Measurements from ENCODE around the gene AQP3. TPM values are rescaled to one million over a fixed set of nuclear protein-coding genes. Genes with fewer than 3 reads are reported as not detected.
"Not testable (repeated sequence)": the region's sequence is repeated elsewhere in the genome, so short reads cannot be mapped to it uniquely, and the experiment has no call there.

The AQP3 gene
- total RNA-seq, 2 donors from 2014 or later = 3.8 to 36.8 TPM

DNA sequence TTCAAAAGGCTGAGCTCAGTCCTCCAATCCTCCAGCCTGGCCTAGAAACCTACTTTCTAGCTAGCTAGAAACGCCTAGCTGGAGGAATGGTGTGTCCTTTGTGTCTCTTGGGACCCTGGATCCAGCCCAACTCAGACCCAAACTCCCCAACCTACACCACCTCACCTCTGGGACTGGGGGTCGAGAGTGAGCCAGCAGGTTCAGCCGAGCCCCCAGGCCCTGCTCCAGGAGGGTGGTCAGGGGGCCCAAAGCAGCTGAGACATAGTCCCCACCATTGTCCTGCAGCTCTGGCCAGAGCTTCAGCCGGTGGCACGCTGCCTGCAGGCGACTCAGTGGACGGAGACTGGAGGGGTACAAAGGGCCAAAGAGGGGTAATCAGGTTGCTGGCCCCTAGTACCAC lies 20.1 kb upstream of the AQP3 start:
- DNase-seq (ENCODE audit: low spot score in 2 of 2) (peak in 1 of 2 donors; percentile 52), ATAC-seq (no peak)
- H3K27ac Mint-ChIP-seq = no peak overlapping the region
- no peaks in the 10 kb centered on the region for H3K9me3 Mint-ChIP-seq
- H3K36me3 Mint-ChIP-seq = peaks cover 6 to 11% of the 10 kb centered on the region in 2 donors

DNA sequence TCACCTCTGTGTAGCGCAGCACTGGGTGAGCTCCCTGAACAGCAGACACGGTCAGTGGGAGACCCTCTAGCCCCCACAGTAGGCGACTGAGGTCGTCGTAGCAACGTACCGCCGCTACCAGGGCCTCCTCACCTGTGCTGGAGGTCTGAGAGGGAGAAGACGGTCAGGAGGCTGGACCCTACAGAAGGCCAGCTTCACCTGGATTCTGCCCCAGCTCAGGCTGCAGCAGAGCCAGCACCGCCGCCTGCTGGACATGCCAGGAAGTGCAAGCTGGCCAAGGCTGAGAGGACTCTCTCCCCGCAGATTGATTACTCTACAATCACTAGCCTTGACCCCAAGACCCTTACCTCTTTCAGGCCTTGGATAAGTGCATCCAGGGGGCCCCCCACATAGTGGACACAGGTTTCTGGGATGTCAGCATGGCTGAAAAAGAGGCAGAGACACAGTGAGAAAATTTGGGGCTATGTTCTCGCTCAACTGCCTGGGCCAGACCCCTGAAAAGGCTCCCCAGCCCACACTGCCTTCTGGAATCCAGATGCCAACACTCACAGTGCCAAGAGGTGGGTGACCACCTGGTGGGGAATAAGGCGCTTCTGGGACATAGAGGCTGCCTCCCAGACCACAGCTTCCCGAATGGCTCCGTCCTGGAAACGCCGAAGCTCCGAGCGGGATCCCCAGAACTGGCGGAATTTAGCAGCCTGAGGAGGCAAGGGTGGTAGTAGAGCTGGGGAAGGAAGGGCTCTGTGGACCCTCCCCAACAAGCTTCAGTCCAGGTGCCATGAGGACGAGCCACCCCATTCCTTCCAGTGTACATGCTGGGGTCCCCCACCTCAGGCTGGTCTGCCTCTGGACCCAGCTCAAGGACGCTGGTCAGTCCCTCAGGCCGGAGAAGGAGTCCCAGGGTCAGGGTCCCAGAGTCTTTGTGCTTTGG lies 19.4 kb upstream of the AQP3 start:
- Mint-ChIP-seq H3K9me3 (no peaks in the 10 kb centered on the region), H3K27ac (peak overlapping the region; percentile 44 to 60), H3K36me3 (peaks cover 8 to 9% of the 10 kb centered on the region in 2 donors)
- DNase-seq (ENCODE audit: low spot score in 2 of 2) (peak; percentile 69 to 91), ATAC-seq (peak; percentile 80 to 83)

DNA sequence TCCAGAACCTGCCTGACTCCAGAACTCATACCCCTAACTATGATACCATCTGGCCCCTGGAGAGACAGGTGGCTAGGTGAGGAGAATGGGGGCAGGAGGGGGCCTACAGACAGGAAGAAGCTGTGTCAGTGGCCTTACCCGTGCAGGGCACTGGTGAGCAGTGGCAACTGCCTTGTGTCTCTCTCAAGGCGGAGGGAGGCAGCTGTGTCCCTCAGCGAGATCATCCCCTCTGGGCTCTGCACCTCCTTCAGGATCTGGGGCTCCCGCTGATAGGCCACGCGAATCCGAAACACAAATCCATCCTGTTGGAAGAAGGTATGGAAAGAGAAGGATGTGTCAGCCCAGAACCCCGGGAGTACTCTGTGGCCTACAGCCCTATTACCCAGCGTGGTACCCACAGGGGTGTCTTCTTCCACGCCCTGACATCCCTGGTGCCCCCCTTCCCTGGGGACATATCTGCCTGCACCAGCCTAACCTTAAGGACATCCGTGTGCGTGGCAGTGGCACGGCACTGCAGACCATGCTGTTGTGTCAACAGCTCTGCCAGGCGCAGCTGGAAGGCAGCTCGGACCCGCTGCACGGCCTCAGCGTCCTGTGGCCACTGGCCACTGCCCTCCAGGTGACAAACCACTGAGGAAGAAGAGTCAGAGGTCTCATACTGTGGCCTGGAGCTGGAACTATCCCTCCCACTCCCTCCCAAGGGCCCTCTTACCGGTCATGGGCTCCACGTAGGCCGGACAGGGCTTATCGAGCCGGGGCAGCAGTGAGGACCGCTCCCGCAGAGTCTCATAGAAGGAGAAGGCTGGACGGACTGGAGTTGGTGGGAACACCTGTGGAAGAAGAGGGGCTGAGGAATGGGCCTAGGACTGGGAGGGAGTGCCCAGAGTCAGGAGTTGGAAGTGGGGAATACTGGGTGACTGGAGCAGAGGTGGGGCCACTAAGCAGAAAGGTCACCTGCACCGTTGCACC lies 18.5 kb upstream of the AQP3 start:
- Mint-ChIP-seq H3K36me3 (peaks cover 0 to 9% of the 10 kb centered on the region in 2 donors), H3K27ac (peak overlapping the region; percentile 44 to 60), H3K9me3 (no peaks in the 10 kb centered on the region)
- DNase-seq (ENCODE audit: low spot score in 2 of 2) (peak in 1 of 2 donors; percentile 26), ATAC-seq (no peak)

DNA sequence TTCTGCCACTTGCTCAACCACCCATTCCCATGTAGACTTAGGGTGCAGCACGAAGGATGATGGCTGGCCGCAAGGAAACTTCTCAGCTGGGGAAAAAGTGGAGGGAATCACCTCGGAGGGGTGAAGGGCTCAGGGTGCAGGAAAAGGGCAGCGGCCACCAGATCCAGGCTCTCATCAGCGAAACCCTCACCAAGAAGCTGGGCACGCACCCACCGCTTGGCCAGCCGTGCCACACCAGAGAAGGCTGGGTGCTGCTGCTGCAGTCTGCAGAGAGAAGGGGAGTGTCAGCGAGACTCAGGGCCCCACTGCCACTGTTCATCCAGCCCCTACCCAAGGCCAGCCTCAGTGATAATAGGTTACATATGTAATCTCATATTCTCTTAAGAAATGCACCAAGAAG lies 17.7 kb upstream of the AQP3 start:
- DNase-seq (ENCODE audit: low spot score in 2 of 2) (no peak), ATAC-seq (no peak)
- peaks cover 0 to 9% of the 10 kb centered on the region in 2 donors for H3K36me3 Mint-ChIP-seq
- H3K9me3 Mint-ChIP-seq = no peaks in the 10 kb centered on the region
- H3K27ac Mint-ChIP-seq = peak overlapping the region; percentile 9 to 60

DNA sequence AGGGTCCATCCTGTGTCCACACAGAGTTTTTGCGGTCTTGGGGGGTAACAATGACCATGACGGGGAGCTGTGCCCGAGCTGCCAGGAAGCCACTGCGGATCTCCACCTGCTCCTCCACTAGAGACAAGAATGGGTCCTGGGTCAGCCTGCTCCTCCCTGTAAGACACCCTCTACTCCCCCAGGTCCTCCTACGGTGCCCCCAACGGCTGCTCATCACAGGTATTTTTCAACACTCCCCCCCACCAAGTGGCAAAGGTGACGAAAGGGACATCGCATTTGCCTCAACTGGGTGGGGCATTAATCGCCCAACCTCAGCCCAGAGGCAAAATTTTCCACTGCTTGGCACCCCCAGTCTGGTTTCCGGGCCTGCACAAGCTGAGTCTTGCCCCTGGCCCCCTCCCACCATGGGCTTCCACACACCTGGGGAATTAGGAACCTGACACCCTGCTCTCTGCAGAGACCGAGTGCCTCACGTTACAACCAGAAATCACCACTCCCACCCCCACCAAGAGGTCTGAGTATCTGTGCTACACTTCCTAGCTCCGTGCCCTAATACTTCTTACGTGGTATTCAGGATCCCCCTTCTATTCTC lies 16.7 kb upstream of the AQP3 start:
- no peak for DNase-seq (ENCODE audit: low spot score in 2 of 2)
- Mint-ChIP-seq H3K9me3 (no peaks in the 10 kb centered on the region), H3K36me3 (peaks cover 0 to 9% of the 10 kb centered on the region in 2 donors), H3K27ac (peak overlapping the region; percentile 44 to 60)
- ATAC-seq = no peak

DNA sequence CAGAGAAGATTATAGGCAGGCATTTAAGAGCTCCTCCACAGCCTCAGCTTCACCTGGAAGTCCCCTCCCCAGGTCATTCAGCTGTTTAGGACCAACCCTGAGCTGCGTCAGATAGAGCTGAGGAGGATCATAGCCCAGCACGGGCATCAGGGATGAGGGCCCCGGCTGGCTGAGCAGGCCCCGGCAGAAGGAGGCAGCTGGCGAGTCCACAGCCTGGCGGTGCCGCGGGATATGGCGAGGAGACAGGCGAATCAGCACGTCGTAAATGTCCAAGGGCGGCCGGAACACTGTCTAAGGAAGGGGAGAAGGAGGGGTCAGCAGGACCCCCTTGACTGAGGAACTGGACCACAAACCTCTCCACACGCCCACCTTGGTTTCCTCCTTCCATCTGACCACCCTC lies 15.8 kb upstream of the AQP3 start:
- Mint-ChIP-seq H3K9me3 (no peaks in the 10 kb centered on the region), H3K36me3 (peaks cover 0 to 9% of the 10 kb centered on the region in 2 donors), H3K27ac (peak overlapping the region; percentile 42 to 77)
- ATAC-seq (no peak), DNase-seq (ENCODE audit: low spot score in 2 of 2) (no peak)

DNA sequence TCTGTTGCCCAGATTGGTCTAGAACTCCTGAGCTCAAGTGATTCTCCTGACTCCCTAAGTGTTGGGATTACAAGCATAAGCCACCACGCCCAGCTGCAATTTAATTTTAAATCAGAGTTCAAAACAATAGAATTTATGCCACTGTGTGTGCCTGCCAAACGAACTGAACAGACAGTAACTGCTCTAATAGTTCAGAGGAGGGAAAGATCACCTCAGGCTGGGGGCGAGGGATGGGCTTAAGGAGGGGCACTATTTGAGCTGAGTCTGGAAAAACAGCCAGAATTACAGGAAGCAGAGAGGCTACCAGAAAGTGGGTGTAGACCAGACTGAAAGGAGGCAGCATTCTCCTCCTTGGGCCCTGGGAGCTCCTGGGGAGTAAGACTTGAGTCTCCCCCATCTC lies 14.1 kb upstream of the AQP3 start:
- H3K9me3 Mint-ChIP-seq = no peaks in the 10 kb centered on the region
- peaks cover 0 to 9% of the 10 kb centered on the region in 2 donors for H3K36me3 Mint-ChIP-seq
- ATAC-seq (no peak), DNase-seq (ENCODE audit: low spot score in 2 of 2) (no peak)
- peak overlapping the region; percentile 31 to 42 for H3K27ac Mint-ChIP-seq

DNA sequence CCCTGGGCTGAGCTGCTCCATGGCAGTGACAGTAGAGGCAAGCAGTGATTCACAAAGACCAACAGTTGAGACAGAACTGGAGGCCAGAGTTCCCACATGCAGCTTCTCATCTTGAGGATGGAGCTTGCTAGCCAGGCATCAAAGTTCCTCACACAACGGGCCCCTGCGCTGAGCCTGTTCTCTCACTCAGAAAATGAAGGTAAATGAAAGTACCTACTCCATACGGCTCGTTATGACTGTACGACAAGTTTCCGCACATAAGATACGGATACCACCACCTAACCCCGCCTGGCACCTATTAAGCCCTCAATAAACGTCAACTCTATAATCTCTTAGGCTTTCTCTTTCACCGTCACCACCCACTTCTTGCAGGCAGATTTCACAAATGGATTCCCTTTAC lies 13.5 kb upstream of the AQP3 start:
- Mint-ChIP-seq H3K27ac (peak overlapping the region; percentile 31 to 42), H3K36me3 (peaks cover 0 to 9% of the 10 kb centered on the region in 2 donors)
- no peak for ATAC-seq

DNA sequence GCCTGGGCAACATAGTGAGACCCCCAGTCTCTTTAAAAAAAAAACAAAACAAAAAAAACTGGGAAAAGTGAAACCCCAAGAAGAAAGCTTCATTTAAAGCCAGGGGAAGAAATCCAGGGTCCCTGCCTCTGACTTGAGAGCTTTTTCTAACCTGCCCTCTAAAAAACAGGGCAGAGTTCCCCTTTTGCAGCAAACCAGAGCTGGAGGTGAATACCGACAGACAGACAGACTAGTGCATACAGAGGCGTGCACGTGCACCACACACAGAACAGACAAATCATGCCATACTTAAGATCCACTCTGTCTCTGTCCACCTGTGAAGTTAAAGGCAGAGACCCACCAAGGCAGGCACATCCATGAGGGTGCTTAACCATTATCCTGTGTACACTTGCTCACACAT lies 11.7 kb upstream of the AQP3 start:
- Mint-ChIP-seq H3K9me3 (no peaks in the 10 kb centered on the region), H3K27ac (peak overlapping the region; percentile 85 to 98), H3K36me3 (peaks cover 0 to 9% of the 10 kb centered on the region in 2 donors)
- ATAC-seq (no peak), DNase-seq (ENCODE audit: low spot score in 2 of 2) (no peak)

More for the DNA sequence above, 13.5 kb upstream of the AQP3 start:
- DNase-seq (ENCODE audit: low spot score in 2 of 2) = no peak
- H3K9me3 Mint-ChIP-seq = no peaks in the 10 kb centered on the region

DNA sequence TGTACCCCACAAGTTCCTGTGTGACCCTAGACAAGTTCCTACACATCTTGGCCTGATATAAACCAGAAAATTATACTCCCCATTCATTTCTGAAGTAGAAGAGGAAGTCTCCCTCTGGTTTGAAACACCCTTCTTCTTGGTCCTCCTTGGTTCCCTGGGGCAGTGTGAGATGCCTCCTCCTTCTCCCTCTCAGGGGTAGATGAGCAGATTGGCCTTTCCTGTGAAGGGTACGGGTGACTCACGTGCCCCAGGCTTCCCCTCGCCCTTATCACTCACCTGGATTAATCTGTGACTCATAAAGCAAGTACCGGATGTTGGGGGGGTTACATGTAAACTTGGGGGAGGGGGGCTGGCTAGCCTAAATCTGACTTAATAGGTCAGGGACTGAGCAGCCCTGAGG lies 11.1 kb upstream of the AQP3 start:
- Mint-ChIP-seq H3K36me3 (peaks cover 0 to 9% of the 10 kb centered on the region in 2 donors), H3K9me3 (no peaks in the 10 kb centered on the region), H3K27ac (peak overlapping the region; percentile 85 to 98)
- DNase-seq (ENCODE audit: low spot score in 2 of 2) = peak; percentile 49 to 74
- ATAC-seq = peak; percentile 76 to 93

DNA sequence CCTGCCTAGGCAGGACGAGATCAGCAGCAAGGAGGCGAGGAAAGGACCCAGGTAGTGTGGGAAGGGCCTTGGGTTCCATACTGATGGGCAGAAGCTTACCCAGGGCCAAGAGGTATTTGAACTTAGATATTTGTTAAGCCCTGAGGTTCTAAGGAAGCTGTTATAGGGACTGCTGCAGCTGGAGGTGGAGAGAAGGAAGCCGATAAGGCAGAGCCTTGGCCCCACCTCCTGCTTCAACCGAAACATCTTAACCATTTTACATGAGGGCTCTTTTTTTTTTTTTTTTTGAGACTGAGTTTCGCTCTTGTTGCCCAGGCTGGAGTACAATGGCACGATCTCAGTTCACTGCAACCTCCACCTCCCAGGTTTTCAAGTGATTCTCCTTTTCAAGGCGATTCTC lies 8.6 kb upstream of the AQP3 start:
- peak in 1 of 2 donors; percentile 17 for DNase-seq (ENCODE audit: low spot score in 2 of 2)
- no peaks in the 10 kb centered on the region for H3K36me3 Mint-ChIP-seq
- ATAC-seq = no peak
- no peaks in the 10 kb centered on the region for H3K9me3 Mint-ChIP-seq
- H3K27ac Mint-ChIP-seq = peak overlapping the region; percentile 72 to 85

DNA sequence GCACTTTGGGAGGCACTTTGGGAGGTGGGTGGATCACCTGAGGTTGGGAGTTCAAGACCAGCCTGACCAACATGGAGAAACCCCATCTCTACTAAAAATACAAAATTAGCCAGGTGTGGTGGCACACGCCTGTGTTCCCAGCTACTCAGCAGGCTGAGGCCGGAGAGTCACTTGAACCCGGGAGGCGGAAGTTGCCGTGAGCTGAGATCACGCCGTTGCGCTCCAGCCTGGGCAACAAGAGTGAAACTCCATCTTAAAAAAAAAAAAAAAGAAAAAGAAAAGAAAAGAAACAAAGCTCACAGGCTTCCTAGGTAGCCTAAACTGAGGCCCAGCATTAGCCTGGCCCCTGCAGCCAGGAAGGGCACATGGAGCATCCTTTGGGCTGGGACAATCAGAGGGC lies 8.1 kb upstream of the AQP3 start:
- DNase-seq (ENCODE audit: low spot score in 2 of 2); ATAC-seq: not testable (repeated sequence)

DNA sequence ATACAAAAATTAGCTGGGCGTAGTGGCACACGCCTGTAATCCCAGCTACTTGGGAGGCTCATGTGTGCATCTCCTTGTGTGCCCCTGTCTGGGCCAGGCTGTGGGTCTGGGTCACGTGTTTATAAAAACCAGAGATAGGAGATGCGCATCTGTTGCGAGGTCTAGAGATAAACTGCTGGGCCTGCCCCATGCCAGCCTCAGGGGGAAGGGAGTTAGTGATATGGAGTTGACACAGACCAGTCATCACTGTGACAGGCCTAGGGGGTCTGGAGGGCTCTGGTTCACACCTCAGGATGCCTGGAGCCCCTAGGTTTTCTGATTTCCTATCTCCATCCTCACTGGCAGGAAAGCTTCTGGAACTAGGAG lies 7.3 kb upstream of the AQP3 start:
- H3K36me3 Mint-ChIP-seq; ATAC-seq; H3K9me3 Mint-ChIP-seq; DNase-seq (ENCODE audit: low spot score in 2 of 2): not testable (repeated sequence)
- H3K27ac Mint-ChIP-seq = peak overlapping the region; percentile 72 to 84

More for the DNA sequence above, 8.1 kb upstream of the AQP3 start:
- H3K27ac Mint-ChIP-seq = peak overlapping the region; percentile 72 to 85
- not testable (repeated sequence) for H3K9me3 Mint-ChIP-seq, H3K36me3 Mint-ChIP-seq

DNA sequence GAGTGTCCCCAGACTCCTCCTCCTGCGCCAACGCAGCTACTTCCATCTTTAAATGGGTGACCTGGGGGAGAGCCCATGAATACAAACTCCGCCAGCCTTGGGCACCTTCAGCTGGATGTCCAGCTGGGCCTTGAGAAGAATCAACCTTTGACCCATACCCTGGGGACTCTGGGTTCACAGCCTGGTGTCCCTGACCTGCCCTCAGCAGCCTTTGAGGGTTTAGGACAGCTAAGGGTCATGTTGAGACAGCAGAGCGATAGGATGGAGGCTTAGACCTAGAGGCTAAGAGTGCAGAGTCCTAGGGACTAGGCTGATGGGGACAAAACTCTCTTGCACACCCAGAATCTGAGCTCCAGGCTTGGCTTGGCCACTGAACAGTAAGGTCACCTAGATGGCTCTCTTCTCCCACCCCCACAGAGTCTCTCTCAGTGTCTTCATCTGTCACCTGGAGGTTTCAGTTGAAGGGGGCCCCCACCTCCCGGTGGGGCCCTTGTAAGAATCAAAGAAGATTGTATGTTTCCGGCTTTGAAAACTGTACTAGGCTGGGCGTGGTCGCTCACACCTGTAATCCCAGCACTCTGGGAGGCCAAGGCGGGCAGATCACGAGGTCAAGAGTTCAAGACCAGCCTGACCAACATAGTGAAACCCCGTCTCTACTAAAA lies 6.7 kb upstream of the AQP3 start:
- DNase-seq (ENCODE audit: low spot score in 2 of 2) = no peak
- Mint-ChIP-seq H3K9me3 (no peaks in the 10 kb centered on the region), H3K27ac (peak overlapping the region; percentile 72 to 84), H3K36me3 (no peaks in the 10 kb centered on the region)
- peak in 1 of 2 donors; percentile 9 for ATAC-seq

DNA sequence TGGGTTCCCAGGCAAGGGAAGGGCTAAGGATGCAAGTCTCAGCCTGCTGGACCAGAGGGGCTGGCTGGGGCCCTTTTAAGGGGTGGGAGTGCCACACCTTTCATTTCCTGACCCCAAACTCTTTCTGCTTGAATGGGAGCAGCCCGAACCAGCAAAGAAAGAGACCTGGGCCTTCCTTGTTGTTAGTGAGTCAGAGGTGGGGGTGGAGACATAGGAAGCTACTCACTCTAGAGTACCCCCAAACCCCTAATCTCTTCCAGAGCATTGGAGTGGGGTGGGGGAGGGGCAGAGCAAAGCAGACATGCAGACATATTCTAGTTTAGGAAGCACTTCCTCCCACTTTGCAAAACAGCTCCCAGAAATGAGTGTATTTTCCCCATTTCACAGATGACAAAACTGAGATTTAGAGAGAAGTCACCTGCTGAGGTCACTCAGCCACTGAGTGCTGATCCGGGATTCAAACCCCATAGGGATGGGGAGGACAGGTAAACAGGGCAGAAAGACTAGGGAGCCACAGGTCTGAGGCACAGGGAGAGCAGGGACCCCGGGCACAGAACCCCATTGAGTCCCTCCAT lies 6.0 kb upstream of the AQP3 start:
- peak; percentile 35 to 49 for ATAC-seq
- DNase-seq (ENCODE audit: low spot score in 2 of 2) = peak in 1 of 2 donors; percentile 22
- Mint-ChIP-seq H3K9me3 (no peaks in the 10 kb centered on the region), H3K27ac (peak overlapping the region; percentile 72 to 84), H3K36me3 (no peaks in the 10 kb centered on the region)

DNA sequence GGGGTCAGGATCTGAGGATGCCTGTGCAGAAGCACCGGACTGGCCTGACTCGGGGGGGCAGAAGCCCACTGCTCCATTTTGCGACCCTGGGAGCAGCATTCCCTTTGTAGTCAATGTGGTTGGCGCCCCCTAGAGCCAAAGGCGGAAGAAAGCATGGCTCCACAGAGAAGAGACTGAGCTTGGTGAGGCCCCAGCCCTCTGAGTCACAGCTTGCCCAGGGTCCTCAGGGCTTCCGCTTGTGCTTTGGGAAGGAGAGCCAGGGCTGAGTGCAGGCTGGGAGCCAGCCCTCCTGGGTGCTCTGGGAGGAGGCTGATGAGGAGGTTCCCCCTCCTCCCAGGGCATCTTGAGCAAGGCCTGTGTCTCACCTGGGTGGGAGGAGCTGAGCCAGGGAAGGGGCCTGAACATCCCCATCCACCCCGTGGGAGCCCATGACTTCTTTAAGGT lies 5.5 kb upstream of the AQP3 start:
- Mint-ChIP-seq H3K9me3 (no peaks in the 10 kb centered on the region), H3K27ac (peak overlapping the region; percentile 60 to 84), H3K36me3 (no peaks in the 10 kb centered on the region)
- ATAC-seq (peak; percentile 75 to 83), DNase-seq (ENCODE audit: low spot score in 2 of 2) (peak; percentile 66 to 69)
